Aorta (tissue), 5 donors: Measurements from ENCODE around the gene LIN37. TPM values are rescaled to one million over a fixed set of nuclear protein-coding genes. Genes with fewer than 3 reads are reported as not detected.

Experiments
- ATAC-seq: fragments of 200-7000 bp; cut with Tn5 transposase; one replicate; pipeline ENCODE4 v1.9.1; 2022; ENCODE audit warnings: moderate library complexity; ENCODE audit not compliant: low FRiP score
- DNase-seq, 2 donors: peaks; one replicate each; pipeline ENCODE4 v3.0.0-alpha.2; 2020
- H3K27ac ChIP-seq, 2 donors: one replicate each; pipeline ENCODE4 v1.5.1; 2013; ENCODE audit warnings: low read length in 2 of 2, mild to moderate bottlenecking in 2 of 2, moderate library complexity in 2 of 2, control low read depth in 1 of 2, inconsistent platforms in 1 of 2, low read depth in 1 of 2
- H3K27me3 ChIP-seq, 2 donors: one replicate each; pipeline ENCODE4 v1.6.1; 2013; ENCODE audit warnings: control low read depth in 1 of 2, low read length in 1 of 2, mild to moderate bottlenecking in 1 of 2, moderate library complexity in 1 of 2; ENCODE audit not compliant: insufficient read depth in 2 of 2, control insufficient read depth in 1 of 2
- H3K36me3 ChIP-seq, 2 donors: one replicate each; pipeline ENCODE4 v1.6.1; 2013; ENCODE audit warnings: control low read depth in 1 of 2, low read length in 1 of 2, mild to moderate bottlenecking in 1 of 2; ENCODE audit not compliant: insufficient read depth in 2 of 2, control insufficient read depth in 1 of 2
- H3K4me1 ChIP-seq, 2 donors: one replicate each; pipeline ENCODE4 v1.6.1; 2013; ENCODE audit warnings: low read length in 2 of 2, control low read depth in 1 of 2, mild to moderate bottlenecking in 1 of 2, moderate library complexity in 1 of 2; ENCODE audit not compliant: insufficient read depth in 2 of 2, control insufficient read depth in 1 of 2
- H3K4me3 ChIP-seq, 2 donors: one replicate each; pipeline ENCODE4 v1.5.1; 2013; ENCODE audit warnings: low read length in 2 of 2, control low read depth in 1 of 2, mild to moderate bottlenecking in 1 of 2
- H3K9me3 ChIP-seq: one replicate; pipeline ENCODE4 v1.6.1; 2013; ENCODE audit warnings: mild to moderate bottlenecking, low read length; ENCODE audit not compliant: control insufficient read depth
- WGBS, 2 donors: extraction: QIAGEN DNeasy Blood & Tissue Kit; methylation state at CpG; one replicate each; pipeline ENCODE4 v1.1.7; 2013; 5-methylcytosine and 5-hydroxymethylcytosine counted together
- intact Hi-C, 2 donors: fragments of 100-400 bp; cut with DNase I; formaldehyde crosslinking; loops; one replicate each; pipeline versions ENCODE4 v1.14.2 to v1.15.0; 2022
- polyA plus RNA-seq, 2 donors: library from polyadenylated mRNA; stranded (reverse); fragments of 200-250 nt; gene quantifications; one replicate each; pipeline ENCODE4 v1.2.3, GENCODE V29; 2013
- total RNA-seq, 2 donors: library from RNA; stranded (reverse); fragmentation: NEBNext Ultra II Directional; extraction: Animal tissue kit (Norgen Biotek cat#: 25700); gene quantifications; one replicate each; pipeline ENCODE4 v1.2.1, GENCODE V29; 2021
- donor health status: healthy with polysubstance abuse.
- donor health status: Bipolar disorder and iron deficiency.
- donor health status: DM: no; HTN: no; CAD: no.
- donor health status: DM: no; HTN: no; CAD: no.
- donor health status: DM: yes; HTN: yes; CAD: no.

The LIN37 gene
- total and polyA plus RNA-seq, 4 donors: 10.6 to 91.2 (median 13.2) TPM

DNA sequence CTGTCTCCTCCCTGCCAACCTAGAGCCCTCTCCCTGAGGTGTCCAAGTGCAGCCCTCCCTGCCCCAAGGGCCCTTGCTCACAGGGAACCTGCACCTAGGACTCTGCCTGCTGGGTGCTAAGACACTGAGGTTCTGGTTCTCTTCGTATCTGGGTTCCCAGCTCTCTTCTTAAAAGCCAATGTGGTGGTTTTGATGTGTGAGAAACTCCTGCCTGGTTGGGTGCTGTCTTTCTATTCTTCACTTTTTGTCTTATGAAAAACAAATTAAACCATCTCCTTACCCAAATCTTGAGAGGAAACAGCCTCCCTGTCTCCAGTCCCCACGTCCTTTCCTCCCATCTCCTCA is 34.9 kb upstream of the LIN37 start:
- intact Hi-C loops: no loop called here
- Histone ChIP-seq H3K27me3 (no peaks in the 10 kb centered on the region), H3K4me1 (no peaks in the 10 kb centered on the region), H3K9me3 (no peaks in the 10 kb centered on the region), H3K4me3 (no peak overlapping the region), H3K36me3 (no peaks in the 10 kb centered on the region), H3K27ac (no peak overlapping the region)
- 72 to 80% methylated on average over 2 of the region's 2 CpGs for WGBS, 2 donors
- DNase-seq: no peak
- no peak for ATAC-seq

DNA sequence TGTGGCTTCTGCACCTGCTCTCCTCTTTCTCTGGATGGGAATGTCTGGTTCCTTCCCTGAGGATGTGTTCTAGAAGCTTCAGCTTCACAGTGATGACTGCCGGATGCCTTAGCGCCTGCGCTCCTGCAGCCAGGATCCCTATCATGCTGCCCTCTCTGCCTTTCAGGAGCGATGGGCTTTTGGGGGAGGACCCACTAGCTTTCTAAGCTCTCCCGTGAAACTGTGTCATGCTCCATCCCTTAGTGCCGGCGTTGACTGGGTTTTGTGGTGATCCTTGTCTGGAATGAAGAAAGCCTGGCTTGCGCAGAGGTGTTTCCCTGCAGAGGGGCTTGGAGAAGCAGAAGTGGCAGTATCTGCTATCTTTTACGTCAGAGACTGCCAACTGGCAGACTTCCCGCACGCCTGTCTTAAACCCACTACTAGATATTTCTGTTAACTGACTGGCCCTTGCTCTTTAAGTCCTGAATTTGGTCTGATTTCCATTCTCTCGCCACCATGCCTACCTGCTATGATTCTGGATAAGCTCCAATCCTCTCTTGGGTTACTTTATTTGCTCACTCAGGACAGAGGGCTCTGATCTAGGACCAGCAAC is 34.4 kb upstream of the LIN37 start:
- 82 to 83% methylated on average over 12 of the region's 12 CpGs for WGBS, 2 donors
- intact Hi-C loops: no loop called here
- DNase-seq (no peak), ATAC-seq (no peak)
- Histone ChIP-seq H3K27ac (no peak overlapping the region), H3K27me3 (no peaks in the 10 kb centered on the region), H3K36me3 (no peaks in the 10 kb centered on the region), H3K4me1 (no peaks in the 10 kb centered on the region), H3K4me3 (no peak overlapping the region), H3K9me3 (no peaks in the 10 kb centered on the region)

DNA sequence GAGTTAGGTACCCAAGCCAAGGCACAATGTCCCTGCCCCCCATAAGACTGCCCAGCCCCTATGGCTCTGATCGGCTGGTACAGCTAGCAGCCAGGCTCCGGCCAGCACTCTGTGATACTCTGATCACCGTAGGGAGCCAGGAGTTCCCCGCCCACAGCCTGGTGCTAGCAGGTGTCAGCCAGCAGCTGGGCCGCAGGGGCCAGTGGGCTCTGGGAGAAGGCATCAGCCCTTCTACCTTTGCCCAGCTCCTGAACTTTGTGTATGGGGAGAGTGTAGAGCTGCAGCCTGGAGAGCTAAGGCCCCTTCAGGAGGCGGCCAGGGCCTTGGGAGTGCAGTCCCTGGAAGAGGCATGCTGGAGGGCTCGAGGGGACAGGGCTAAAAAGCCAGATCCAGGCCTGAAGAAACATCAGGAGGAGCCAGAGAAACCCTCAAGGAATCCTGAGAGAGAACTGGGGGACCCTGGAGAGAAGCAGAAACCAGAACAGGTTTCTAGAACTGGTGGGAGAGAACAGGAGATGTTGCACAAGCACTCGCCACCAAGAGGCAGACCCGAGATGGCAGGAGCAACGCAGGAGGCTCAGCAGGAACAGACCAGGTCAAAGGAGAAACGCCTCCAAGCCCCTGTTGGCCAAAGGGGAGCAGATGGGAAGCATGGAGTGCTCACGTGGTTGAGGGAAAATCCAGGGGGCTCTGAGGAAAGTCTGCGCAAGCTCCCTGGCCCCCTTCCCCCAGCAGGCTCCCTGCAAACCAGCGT is 33.6 kb upstream of the LIN37 start:
- Histone ChIP-seq H3K27me3 (no peaks in the 10 kb centered on the region), H3K36me3 (no peaks in the 10 kb centered on the region), H3K27ac (no peak overlapping the region), H3K4me3 (no peak overlapping the region), H3K9me3 (no peaks in the 10 kb centered on the region), H3K4me1 (no peaks in the 10 kb centered on the region)
- intact Hi-C loops: loop anchor here in 1 of 2 donors (5.0 kb wide), 1 partner anchor 167 kb away; the partner anchor contains the start of gene TMEM147
- ATAC-seq (no peak), DNase-seq (no peak)
- 73 to 76% methylated on average over 14 of the region's 14 CpGs for WGBS, 2 donors

DNA sequence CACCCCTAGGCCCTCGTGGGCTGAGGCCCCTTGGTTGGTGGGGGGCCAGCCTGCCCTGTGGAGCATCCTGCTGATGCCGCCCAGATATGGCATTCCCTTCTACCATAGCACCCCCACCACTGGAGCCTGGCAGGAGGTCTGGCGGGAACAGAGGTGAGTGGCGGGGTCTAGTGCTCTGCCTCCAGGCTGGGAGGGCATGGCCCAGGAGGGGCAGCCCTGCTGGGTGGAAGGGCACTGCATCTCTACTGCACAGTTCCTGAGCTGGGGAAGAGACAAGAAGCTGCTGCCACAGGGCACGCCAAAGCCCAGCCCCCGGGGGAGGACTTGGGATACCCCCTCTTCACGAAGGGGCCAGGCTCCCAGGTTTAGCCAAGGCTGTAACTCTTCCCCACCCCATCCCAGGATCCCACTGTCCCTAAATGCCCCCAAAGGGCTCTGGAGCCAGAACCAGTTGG is 33.0 kb upstream of the LIN37 start:
- intact Hi-C loops: loop anchor here in 1 of 2 donors (5.0 kb wide), 1 partner anchor 168 kb away; the partner anchor contains the start of gene TMEM147
- Histone ChIP-seq H3K4me3 (no peak overlapping the region), H3K27me3 (no peaks in the 10 kb centered on the region), H3K36me3 (no peaks in the 10 kb centered on the region), H3K27ac (no peak overlapping the region), H3K9me3 (no peaks in the 10 kb centered on the region), H3K4me1 (no peaks in the 10 kb centered on the region)
- ATAC-seq: no peak
- WGBS, 2 donors: 81% methylated on average over 7 of the region's 7 CpGs
- DNase-seq: no peak

DNA sequence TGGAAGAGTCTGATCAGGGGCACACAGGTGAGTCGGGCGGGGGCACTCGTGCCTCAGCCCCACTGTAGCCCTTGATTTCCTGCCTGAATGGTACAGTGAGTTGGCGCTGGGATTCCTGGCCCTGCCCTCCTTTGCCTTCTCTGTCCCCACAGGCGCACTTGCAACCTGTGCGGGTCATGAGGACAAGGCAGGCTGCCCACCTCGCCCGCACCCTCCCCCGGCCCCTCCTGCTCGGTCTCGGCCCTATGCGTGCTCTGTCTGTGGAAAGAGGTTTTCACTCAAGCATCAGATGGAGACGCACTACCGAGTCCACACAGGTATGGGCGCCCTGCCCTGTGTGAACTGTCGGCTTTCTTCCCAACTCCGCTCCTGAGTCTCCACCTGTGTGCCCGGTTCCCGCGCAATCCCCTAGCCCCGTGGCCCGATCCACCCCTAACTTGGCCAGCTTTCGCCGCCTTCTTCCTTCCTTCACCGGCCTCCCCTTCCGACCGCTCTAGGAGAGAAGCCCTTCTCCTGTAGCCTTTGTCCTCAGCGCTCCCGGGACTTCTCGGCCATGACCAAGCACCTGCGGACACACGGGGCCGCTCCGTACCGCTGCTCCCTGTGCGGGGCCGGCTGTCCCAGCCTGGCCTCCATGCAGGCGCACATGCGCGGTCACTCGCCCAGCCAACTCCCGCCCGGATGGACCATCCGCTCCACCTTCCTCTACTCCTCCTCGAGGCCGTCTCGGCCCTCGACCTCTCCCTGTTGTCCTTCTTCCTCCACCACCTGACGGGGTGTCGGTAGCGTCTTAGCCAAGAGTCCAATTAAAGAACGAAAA is 32.2 kb upstream of the LIN37 start:
- peak overlapping the region in 1 of 2 donors; percentile 14 for H3K27ac ChIP-seq
- no peaks in the 10 kb centered on the region for H3K9me3 ChIP-seq
- WGBS, 2 donors: 3% methylated on average over 52 of the region's 52 CpGs
- peak overlapping the region; percentile 14 to 76 for H3K4me3 ChIP-seq
- intact Hi-C loops: loop anchor here in 1 of 2 donors (2.0 to 5.0 kb wide), 2 partner anchors 23 to 169 kb away; partner anchors contain the start of gene TMEM147
- no peaks in the 10 kb centered on the region for H3K27me3 ChIP-seq
- H3K36me3 ChIP-seq: peaks cover 0 to 2% of the 10 kb centered on the region in 2 donors
- DNase-seq (peak; percentile 79 to 89), ATAC-seq (peak; percentile 53)
- no peaks in the 10 kb centered on the region for H3K4me1 ChIP-seq

DNA sequence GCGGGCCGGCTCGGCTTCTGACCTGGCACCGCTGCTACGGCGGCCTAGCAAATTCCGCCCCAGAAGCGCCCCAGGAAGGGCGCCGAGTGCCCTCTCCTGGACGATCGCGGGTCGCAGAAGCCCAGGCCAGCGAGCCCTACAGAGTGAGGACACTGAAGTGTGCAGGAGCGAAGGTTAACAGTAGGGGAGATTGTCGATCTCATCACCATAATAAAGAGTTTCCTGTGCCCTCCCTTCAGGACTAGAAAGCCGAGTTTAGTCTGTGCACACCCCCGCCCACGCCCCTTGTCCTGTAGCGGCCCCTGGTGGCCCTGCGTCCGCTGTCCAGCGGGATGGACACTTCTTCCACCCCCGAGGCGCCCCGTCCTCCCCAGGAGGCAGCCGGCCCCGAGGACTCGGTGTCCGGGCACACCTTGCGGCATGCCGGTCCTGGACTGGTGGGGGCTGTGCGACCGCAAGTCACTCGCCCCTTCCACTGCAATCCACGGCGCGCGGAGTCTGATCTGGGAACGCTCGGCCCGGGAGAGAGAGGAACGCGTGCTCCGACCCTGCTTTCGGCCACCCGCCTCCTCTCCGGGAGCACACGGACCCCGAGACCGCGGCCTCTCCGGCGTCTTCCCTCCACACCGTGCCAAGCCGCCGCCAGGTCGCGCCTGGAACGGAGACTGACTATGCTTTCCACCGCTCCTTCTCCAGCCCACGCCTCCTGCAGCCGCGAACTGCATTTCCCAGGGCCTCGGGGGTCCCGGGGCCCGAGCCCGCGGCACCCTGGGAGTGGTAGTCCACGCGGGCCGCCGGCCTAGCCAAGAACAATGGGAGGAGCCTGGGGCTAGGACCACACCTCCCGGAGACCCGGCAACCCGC is 31.3 kb upstream of the LIN37 start:
- 0 to 1% methylated on average over 55 to 77 of the region's 77 CpGs for WGBS, 2 donors
- intact Hi-C loops: loop anchor here (1.0 to 5.0 kb wide), 3 partner anchors 23 to 170 kb away; partner anchors contain the start of gene TMEM147 (in 1 of the 2)
- H3K27me3 ChIP-seq: no peaks in the 10 kb centered on the region
- H3K36me3 ChIP-seq: peaks cover 0 to 5% of the 10 kb centered on the region in 2 donors
- H3K9me3 ChIP-seq: no peaks in the 10 kb centered on the region
- ATAC-seq (peak; percentile 97), DNase-seq (peak; percentile 96 to 98)
- H3K4me3 ChIP-seq: peak overlapping the region; percentile 76 to 93
- H3K27ac ChIP-seq: peak overlapping the region in 1 of 2 donors; percentile 37
- H3K4me1 ChIP-seq: no peaks in the 10 kb centered on the region

DNA sequence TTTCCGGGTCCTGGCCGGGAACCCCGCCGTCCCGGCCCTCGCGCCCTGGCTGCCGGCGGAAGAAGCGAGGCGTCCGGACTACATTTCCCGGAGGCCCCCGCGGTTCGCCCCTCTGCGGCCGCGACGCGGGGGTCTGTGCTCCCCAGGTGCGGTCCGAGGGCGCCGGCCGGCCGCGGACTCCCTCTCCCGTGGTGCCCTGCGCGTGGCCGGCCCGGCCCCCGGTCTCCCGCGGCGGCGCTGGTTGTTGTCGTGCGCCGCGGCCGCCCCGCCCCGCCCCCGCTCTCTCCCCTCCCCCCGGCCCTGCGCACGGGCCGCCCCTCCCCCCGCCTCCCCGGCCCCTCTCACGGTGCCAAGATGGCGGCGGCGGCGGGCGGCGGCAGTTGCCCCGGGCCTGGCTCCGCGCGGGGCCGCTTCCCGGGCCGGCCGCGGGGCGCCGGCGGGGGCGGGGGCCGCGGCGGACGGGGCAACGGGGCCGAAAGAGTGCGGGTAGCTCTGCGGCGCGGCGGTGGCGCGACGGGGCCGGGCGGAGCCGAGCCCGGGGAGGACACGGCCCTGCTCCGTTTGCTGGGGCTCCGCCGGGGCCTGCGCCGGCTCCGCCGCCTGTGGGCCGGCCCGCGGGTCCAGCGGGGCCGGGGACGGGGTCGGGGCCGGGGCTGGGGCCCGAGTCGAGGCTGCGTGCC is 30.6 kb upstream of the LIN37 start, which contains the start of gene KMT2B:
KMT2B (plus strand) TSS at position 339 of the 680 bp plus-strand sequence; CDS start at position 355, 16 bp downstream.
- no peaks in the 10 kb centered on the region for H3K27me3 ChIP-seq
- H3K4me1 ChIP-seq: no peaks in the 10 kb centered on the region
- H3K9me3 ChIP-seq: no peaks in the 10 kb centered on the region
- DNase-seq (peak in 1 of 2 donors; percentile 98), ATAC-seq (peak; percentile 84)
- H3K27ac ChIP-seq: peak within 1 kb of the TSS in 1 of 2 donors; percentile 43
- intact Hi-C loops: loop anchor here (1.0 to 5.0 kb wide), 3 partner anchors 24 to 171 kb away; partner anchors contain the start of gene TMEM147 (in 1 of the 2)
- peak within 1 kb of the TSS; percentile 76 to 93 for H3K4me3 ChIP-seq
- peaks cover 0 to 8% of the 10 kb centered on the region in 2 donors for H3K36me3 ChIP-seq
- 1 to 2% methylated on average over 33 to 109 of the region's 109 CpGs for WGBS, 2 donors
